GM18507 (cell line): ENCODE data around the gene TMEM132D.
"Not testable (repeated sequence)": the region's sequence is repeated elsewhere in the genome, so short reads cannot be mapped to it uniquely, and the experiment has no call there.

Source experiments
- DNase-seq: peaks from one replicate; pipeline ENCODE4 v3.0.0; 2011; ENCODE audit warnings: low read depth; ENCODE audit not compliant: insufficient read length; ENCODE audit errors: extremely low spot score
- FAIRE-seq: peaks from 2 replicates; lab custom pipeline; 2011; peaks lifted over from hg19 to GRCh38; lab: Jason Lieb, UNC

TMEM132D gene

DNA sequence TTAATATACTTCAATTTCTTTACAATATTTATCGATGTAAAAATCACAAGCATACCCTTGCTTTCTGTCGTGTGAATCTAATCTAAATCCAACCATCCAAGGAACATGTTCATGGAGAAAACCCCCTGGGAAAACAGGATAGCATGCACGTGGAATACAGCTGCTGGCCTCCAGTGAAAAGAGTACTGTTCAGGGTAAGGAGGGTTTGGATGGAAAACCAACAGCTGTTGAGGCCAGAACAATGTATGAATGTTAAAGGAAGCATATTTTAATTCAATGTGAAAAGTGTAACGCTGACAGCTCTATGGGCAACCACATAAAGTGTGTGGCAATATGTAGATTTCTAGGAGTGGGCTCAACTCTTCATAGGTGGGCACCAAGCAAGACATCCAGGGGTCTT is 344.0 kb downstream of the TMEM132D start:
- FAIRE-seq, result no peak
- DNase-seq, result no peak

DNA sequence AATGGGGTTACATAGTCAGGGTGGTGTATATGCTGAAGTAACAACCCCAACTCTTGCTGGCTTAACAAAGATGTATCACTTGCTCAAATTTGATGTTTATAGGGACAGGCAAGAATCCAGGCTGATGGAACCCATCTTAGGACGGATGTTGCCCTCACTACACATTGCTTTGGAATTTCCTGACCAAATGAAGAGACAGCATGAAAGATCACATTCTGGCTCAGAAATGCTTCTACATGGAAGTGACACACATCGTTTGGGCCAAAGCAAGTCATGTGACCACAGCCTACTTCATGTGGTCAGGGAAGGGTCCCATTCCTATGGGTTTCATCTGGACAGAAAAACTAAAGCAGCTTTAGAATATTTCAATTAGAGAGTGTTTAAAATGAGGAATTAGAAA is 345.8 kb downstream of the TMEM132D start:
- FAIRE-seq (no peak), DNase-seq (no peak)

- FAIRE-seq (no peak), DNase-seq (no peak)
Observed at GRCh38 chr12:129556082-129556481, 347.7 kb downstream of the TMEM132D start.

GRCh38 chr12:129552996-129553750 is 350.7 kb downstream of the TMEM132D start:
- FAIRE-seq (no peak), DNase-seq (no peak)

- DNase-seq, result no peak
- FAIRE-seq, result no peak
Observed at GRCh38 chr12:129551441-129551840, 352.4 kb downstream of the TMEM132D start.

- DNase-seq, result no peak
- no peak for FAIRE-seq
Observed at GRCh38 chr12:129550353-129550752, 353.5 kb downstream of the TMEM132D start.

DNA sequence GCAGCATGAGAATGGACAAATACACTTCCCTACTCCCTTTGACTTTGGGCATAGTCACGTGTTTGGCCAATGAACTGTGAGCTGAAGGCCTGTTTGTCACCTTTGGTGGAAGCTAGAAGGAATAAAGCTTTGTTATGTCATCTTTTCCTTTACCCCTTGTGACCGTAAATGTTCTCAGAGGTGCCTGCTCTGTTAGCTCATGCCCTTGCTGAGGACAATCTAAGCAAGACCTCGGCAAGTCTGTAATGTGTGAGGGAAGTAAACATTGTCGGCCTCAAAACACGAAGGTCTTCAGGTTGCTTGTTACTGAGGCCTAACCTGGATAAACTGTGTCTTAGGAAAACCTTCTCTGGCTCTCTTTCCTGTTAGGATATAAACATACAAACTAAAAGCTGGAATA is 354.2 kb downstream of the TMEM132D start:
- FAIRE-seq (no peak), DNase-seq (no peak)

DNA sequence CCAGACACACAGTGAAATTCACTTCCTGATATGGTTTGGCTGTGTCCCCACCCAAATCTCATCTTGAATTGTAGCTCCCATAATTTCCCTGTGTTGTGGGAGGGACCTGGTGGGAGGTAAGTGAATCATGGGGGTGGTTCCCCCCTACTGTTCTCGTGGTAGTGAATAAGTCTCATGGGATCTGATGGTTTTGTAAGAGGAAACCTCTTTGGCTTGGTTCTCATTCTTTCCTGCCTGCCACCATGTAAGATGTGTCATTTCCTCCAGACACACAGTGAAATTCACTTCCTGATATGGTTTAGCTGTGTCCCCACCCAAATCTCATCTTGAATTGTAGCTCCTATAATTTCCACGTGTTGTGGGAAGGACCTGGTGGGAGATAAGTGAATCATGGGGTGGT is 354.8 kb downstream of the TMEM132D start:
- not testable (repeated sequence) for FAIRE-seq, DNase-seq

DNA sequence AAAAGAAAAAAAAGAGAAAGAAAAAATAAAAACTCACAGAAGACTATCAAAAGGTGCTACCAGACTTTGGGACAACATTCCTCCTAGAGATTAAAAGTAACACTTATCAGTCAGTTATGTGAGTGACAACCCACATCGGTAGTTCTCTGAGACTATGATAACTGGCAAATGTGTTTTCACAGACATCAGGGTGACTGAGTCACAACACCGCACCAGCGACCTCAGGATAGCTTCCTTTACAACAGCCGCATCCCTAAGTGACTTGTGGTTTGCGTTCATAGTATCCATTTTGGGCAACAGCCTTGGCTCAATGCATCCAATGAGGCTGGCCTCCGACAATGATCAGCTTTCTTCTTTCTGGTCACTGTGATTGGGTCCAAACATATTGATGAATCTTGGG is 359.1 kb downstream of the TMEM132D start:
- no peak for FAIRE-seq
- no peak for DNase-seq

DNA sequence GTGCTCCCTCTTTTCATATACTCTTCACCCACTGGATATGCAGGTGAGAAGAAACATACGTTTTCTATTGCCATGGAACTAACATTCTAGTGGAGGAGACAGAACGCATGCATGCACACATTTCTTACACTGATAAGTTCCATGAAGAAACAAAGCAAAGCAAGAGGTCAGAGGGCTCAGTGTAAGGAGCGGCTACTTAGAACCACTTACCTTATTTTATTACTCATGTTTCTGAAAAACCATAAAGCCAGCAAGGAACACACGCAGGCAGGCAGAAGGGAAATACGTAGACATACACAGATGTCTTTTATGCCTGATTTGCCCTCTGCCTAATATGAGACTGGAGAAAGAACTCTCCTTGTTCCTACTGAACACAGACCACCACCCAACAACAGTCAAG is 362.9 kb downstream of the TMEM132D start:
- FAIRE-seq (no peak), DNase-seq (no peak)

- DNase-seq (no peak), FAIRE-seq (no peak)
Observed at GRCh38 chr12:129540249-129540648, 363.6 kb downstream of the TMEM132D start.

DNA sequence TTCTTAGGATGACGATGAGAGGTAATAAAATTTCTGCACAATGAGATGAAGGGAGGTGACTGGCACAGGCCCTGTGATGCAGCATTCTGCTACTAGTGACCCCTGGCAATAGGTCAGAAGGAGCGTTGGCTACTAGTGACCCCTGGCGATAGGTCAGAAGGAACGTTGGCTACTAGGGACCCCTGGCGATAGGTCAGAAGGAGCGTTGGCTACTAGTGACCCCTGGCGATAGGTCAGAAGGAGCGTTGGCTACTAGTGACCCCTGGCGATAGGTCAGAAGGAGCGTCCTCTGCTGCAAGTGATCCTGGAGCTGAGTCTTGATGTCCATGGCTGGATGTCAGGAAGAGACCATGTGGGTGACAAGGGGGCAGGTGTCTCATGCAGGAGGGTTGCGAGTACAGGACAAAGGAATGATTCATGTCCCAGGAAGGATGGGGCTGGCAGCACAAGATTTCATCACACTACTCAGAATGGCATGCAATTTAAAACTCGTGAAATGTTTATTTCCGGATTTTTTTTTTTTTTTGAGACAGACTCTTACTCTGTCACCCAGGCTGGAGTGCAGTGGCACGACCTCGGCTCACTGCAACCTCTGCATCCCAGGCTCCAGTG is 365.0 kb downstream of the TMEM132D start:
- DNase-seq, FAIRE-seq: not testable (repeated sequence)

DNA sequence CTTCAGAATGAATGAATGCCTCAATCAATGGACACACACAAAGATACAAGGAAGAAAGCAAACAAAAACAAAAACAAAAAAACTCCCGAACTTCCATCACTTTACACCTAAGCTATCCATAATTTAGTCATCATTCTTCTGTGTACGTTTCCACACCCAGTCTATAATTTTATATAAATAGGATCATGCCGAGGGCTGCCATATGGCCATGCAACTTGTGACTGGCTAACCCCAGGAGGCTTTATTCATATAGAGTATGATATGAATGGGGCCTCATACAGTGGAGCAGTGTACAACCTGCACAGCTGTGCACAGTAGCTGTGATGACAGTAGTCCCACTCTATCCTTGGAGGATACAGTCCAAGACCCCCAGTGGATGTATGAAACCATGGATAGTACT is 365.7 kb downstream of the TMEM132D start:
- no peak for DNase-seq
- no peak for FAIRE-seq

DNA sequence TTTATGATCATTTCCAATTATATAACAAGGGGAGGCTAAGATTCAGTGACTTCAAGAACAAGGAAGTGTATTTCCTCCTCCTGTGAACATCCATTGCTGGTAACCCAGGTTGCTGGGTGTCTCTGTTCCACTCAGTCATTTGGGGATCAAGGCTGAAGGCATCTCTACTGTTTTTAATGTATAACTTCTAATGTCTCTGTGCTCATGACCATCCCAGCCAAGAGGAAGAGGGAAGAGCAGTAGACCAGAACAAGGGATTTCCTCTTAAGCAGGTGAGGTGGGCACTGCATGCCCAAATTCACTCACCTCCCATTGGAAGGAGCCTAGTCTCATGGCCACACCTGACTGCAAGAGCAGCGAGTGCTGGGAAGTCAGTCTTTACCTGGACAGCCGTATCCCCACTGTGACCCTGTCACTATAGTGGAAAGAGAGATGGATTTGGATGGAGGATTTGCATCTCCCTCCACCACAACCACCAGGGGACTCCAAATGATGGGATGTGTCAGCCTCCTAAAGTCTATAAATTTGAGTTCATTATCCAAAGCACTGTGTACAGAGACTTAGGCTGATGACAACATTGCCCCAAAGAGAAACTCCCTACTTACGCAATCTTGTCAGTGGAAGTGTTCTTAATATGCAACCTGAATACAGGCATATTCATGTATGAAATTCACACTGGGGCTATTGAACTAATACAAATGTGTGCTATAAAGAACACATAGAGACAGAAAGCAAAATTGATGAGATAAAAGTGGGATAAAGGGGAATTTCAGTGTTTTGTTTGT is 368.7 kb downstream of the TMEM132D start:
- DNase-seq, result no peak
- FAIRE-seq, result no peak

DNA sequence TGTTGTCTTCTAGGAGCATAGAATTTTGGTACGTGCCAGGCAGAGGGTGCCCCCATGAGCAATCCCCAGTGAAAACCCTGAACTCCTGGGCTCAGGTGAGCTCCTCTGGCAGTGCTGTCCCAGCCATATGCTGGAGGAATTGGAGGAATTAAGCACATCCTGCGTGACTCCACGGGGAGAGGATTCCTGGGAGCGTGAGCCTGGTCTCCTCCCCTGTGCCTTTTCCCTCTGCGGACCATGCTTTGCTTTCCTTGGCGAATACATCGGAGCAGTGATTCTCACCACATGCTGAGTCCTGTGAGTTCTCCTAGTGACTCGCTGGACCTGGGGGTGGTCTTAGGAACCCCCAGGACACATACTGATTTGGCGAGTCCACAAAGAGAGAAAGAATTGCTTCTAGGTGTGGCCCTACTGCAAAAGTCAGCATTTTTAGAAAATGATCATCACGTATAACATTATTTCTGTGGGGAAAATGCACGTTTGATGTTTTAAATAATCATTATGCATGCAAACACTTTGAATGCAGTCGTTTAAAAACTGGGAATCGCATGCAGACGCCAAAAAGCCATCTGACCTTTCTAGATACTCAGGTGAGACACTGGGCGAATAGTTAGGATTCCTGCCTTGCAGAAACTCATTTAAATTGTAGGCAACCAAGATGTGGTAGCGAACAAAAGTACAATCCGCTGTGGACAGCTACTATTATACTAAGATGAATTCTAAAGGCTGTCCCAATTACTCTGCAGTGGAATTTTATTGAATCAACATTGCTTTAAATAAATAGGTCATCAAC is 370.9 kb downstream of the TMEM132D start:
- no peak for DNase-seq
- no peak for FAIRE-seq

DNA sequence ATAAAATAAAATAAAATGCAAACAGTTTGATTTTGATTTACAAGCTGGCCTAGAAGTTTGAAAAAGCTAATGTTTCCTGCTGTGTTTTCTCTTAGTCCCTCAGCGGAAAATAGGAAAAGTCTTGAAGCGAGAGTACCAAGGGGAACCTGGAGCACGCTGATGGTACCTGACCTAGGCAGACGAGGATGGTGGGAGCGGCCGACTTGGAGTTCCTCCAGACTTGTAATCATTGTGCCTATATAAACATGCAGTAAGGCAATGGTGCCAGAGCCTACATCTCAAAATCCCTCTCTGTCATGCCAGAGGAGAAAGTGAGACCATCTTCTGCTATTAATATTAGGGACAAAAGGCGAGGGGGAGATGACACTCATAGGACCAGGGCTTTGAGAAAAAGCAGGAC is 371.7 kb downstream of the TMEM132D start:
- DNase-seq (no peak), FAIRE-seq (no peak)

GRCh38 chr12:129530984-129531383 is 372.8 kb downstream of the TMEM132D start:
- FAIRE-seq (no peak), DNase-seq (no peak)

DNA sequence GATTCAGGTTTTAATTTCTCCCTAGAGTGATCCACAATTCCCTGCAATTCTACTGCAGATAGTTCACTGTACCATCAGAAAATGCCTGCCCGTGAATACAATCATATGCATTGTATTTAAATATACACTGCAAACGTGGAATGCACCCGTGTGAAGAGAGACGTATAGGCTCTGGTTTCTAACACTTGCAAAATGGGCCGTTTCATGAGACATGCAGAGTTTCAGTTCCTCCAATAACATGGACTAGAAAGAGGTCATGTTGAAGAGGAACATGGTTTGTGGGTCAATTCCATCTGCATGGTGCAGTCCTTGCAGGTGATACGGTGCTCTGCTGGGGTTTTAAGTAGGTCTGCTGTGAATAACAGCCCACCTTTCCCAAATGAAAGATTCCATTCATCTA is 373.3 kb downstream of the TMEM132D start:
- FAIRE-seq, result no peak

DNA sequence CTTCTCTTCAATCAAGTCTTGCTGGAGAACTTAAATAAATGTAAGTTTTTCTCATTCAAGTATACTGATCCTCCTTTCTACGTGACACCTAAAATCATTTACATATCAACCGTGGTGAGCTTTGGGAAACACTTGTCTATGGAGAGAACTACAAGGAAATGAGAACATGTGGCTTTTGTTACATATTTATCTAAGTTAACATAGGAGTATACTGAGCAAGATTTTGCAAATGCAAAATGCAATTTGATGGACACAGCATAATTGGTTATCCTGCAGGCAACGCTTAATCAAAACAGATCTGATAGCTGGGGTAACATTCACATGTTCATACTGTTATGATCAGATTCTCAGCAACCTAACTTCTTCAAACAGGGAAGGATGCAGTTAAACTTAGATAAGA is 376.3 kb downstream of the TMEM132D start:
- no peak for FAIRE-seq
- no peak for DNase-seq

More for the DNA sequence above, 373.3 kb downstream of the TMEM132D start:
- DNase-seq, result no peak

DNA sequence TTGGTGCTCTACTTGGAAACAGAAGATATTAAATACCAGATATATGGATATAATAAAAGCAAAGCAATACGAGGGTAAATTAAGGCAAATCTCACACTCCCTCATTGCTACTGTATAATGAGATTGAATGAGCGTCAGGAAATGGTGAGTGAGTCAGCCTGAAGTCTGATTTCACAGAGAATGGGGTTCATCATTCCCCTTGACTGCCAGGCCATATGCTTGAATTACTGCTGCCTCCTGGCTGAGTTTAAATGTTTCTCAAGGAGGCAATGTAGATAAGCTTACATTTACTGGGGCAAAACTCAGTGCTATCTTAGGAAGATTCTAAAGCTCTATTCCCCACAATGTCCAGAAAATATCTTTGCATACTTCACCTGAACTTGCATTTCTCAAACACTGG is 380.2 kb downstream of the TMEM132D start:
- no peak for DNase-seq
- FAIRE-seq, result no peak
